Measurements from ENCODE around the gene CUL5. TPM values are rescaled to one million over a fixed set of nuclear protein-coding genes. Genes with fewer than 3 reads are reported as not detected.

CUL5 gene
- total and polyA plus RNA-seq, 2 of the 8 experiments (the other 6 are each of a cell fraction or from before 2014, with no cell fraction given): 4.9 to 31.8 TPM

DNA sequence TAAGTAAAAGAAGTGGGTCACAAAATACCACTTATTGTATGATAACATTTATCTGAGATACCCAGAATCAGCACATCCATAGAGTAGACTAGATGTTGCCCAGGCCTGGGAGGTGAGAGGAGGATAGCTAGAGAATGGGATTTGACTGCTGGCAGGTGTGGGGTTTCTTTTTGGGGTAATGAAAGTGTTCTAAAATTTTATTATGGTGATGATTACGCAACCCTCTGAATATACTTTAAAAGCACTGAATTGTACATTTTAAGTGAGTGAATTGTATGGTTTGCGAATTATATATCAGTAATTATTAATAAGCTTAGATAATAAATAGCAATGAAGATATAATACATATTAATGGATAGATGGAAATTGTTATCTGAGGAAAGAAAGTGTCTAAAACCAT, 77.0 kb downstream of the CUL5 start:
- H2BK20ac ChIP-seq (ENCODE audit: low read length): no peak overlapping the region
- H3K4ac ChIP-seq (replicated peaks; ENCODE audit: insufficient read length, low read depth, low read length): no peak overlapping the region
- no peak overlapping the region for H3K56ac ChIP-seq (replicated peaks; ENCODE audit: insufficient read length, low read depth, low read length)
- no peak for FAIRE-seq
- TF ChIP-seq CEBPB (IDR thresholded peaks at IDR 0.05; ENCODE audit: low read depth, low read length) (peak; percentile 74; the same call in 1 of the 2 replicates), SIN3A (conservative IDR thresholded peaks at IDR 0.05 in 1 of 2, IDR thresholded peaks at IDR 0.05 in 1 of 2; ENCODE audit: low read depth in 1 of 2, low read length in 2 of 2) (no peak), CTBP2 (IDR thresholded peaks at IDR 0.05; ENCODE audit: borderline replicate concordance, insufficient read depth, insufficient read length, low read length) (no peak), RAD21 (IDR thresholded peaks at IDR 0.05 in 1 of 2, conservative IDR thresholded peaks at IDR 0.05 in 1 of 2; ENCODE audit: low read depth in 2 of 2, low read length in 2 of 2) (no peak), TAF1 (IDR thresholded peaks at IDR 0.05; ENCODE audit: low read depth, low read length) (no peak), CBX5 (IDR thresholded peaks at IDR 0.05; ENCODE audit: low read depth, low read length) (no peak)
- H3K27ac ChIP-seq (ENCODE audit: low read depth, low read length): no peak overlapping the region
- no peak overlapping the region for H4K91ac ChIP-seq (replicated peaks; ENCODE audit: insufficient read length, low read length)
- H4K20me1 ChIP-seq (replicated peaks in 1 of 2; ENCODE audit: control insufficient read depth in 1 of 2, insufficient read depth in 2 of 2, low read length in 2 of 2): peaks cover 0 to 2% of the 10 kb centered on the region in 2 experiments
- H3K9me3 ChIP-seq (ENCODE audit: insufficient read depth in 2 of 2, low read depth in 1 of 2, low read length in 1 of 2): no peaks in the 10 kb centered on the region
- no peak overlapping the region for H4K8ac ChIP-seq (ENCODE audit: extremely low read depth, insufficient read depth, low read length)
- no peak overlapping the region for H3K18ac ChIP-seq (ENCODE audit: extremely low read depth, low read length)
- no peak overlapping the region for H3K4me2 ChIP-seq (ENCODE audit: insufficient read depth in 1 of 2, low read depth in 2 of 2, low read length in 2 of 2)
- H2BK120ac ChIP-seq (replicated peaks; ENCODE audit: low read depth, low read length): no peak overlapping the region
- H3K9ac ChIP-seq (replicated peaks in 1 of 4; ENCODE audit: extremely low read depth in 1 of 4, low read depth in 3 of 4, low read length in 3 of 4): no peak overlapping the region
- H3K23ac ChIP-seq (ENCODE audit: insufficient read length): no peak overlapping the region
- no peak overlapping the region for H3K4me3 ChIP-seq (ENCODE audit: extremely low read depth in 1 of 4, insufficient read depth in 2 of 4, low read depth in 3 of 4, low read length in 4 of 4)
- no peak overlapping the region for H4K5ac ChIP-seq (ENCODE audit: insufficient read length, low read depth, low read length)
- no peak overlapping the region for H2BK12ac ChIP-seq (ENCODE audit: low read depth, low read length)
- 85% methylated on average over 2 of the region's 2 CpGs; no CpG with 5 or more reads in 1 of the 2 experiments for WGBS, 2 experiments (ENCODE audit: extremely low coverage in 1 of 2, insufficient coverage in 1 of 2, insufficient read length in 1 of 2, insufficient replicate concordance in 2 of 2, low coverage in 1 of 2, low lambda C conversion rate in 2 of 2, missing lambda C conversion rate in 1 of 2)
- no peak overlapping the region for H2AK5ac ChIP-seq (ENCODE audit: low read depth, low read length)
- H3K27me3 ChIP-seq (replicated peaks in 1 of 4; ENCODE audit: control insufficient read depth in 3 of 4, extremely low read depth in 1 of 4, insufficient read depth in 3 of 4, low read length in 3 of 4): no peaks in the 10 kb centered on the region
- no peak overlapping the region for H2BK5ac ChIP-seq (ENCODE audit: low read depth, low read length)
- no peaks in the 10 kb centered on the region for H3K4me1 ChIP-seq (replicated peaks in 1 of 4; ENCODE audit: control insufficient read depth in 3 of 4, insufficient read depth in 4 of 4, low read length in 3 of 4)
- no peaks in the 10 kb centered on the region; the same call in 1 of the 2 replicates for H3K23me2 ChIP-seq (ENCODE audit: low read depth, low read length)
- no peak overlapping the region for H2AFZ ChIP-seq (ENCODE audit: low read length)
- ChIA-PET POLR2A (ENCODE audit: partially characterized antibody) (interaction anchor here (1.0 kb wide), 1 partner anchor 84 kb away, joined by 3 read pairs; no protein-coding TSS in a partner anchor), CTCF (ENCODE audit: partially characterized antibody) (interaction anchor here (1.0 to 1.2 kb wide), 2 partner anchors 21 to 26 kb away, joined by 3 to 4 read pairs; no protein-coding TSS in a partner anchor)
- H2BK15ac ChIP-seq (ENCODE audit: low read length): no peak overlapping the region
- no peak overlapping the region for H3K14ac ChIP-seq (ENCODE audit: insufficient read length)
- no peaks in the 10 kb centered on the region for H3K79me1 ChIP-seq (ENCODE audit: low read depth, low read length)
- H3K79me2 ChIP-seq (ENCODE audit: control insufficient read depth in 1 of 2, insufficient read depth in 2 of 2, low read length in 2 of 2): no peaks in the 10 kb centered on the region
- no peak for DNase-seq (ENCODE audit: low read depth in 1 of 2, low spot score in 2 of 2)
- peaks cover 0 to 7% (median 0%) of the 10 kb centered on the region in 4 experiments; a peak in 2 of 8 replicates for H3K36me3 ChIP-seq (ENCODE audit: control insufficient read depth in 2 of 4, insufficient read depth in 4 of 4, low read length in 3 of 4)
